Mucosa of descending colon (tissue), 3 donors: ENCODE data around the gene APBB2. TPM values are rescaled to one million over a fixed set of nuclear protein-coding genes. Genes with fewer than 3 reads are reported as not detected.

Experiments used
- ATAC-seq: fragments of 200-7000 bp; cut with Tn5 transposase; one replicate; pipeline ENCODE4 v1.9.1; 2020; ENCODE audit warnings: mild to moderate bottlenecking, moderate library complexity
- DNase-seq, 3 donors: peaks; one replicate each; pipeline ENCODE4 v3.0.0-alpha.2; 2020
- H3K36me3 ChIP-seq: fragments of 200-600 bp; one replicate; pipeline ENCODE4 v1.8.0; 2021; ENCODE audit warnings: low read depth, mild to moderate bottlenecking
- H3K4me1 ChIP-seq: fragments of 200-600 bp; one replicate; pipeline ENCODE4 v1.8.0; 2021; ENCODE audit warnings: low read depth, mild to moderate bottlenecking
- H3K4me3 ChIP-seq: fragments of 200-600 bp; one replicate; pipeline ENCODE4 v1.8.0; 2021; ENCODE audit warnings: mild to moderate bottlenecking
- H3K9me3 ChIP-seq: fragments of 200-600 bp; one replicate; pipeline ENCODE4 v1.8.0; 2021; ENCODE audit warnings: mild to moderate bottlenecking
- CTCF ChIP-seq: fragments of 200-600 bp; IDR thresholded peaks from one replicate; pipeline ENCODE4 v1.8.0; 2022; ENCODE audit warnings: antibody characterized with exemption, mild to moderate bottlenecking
- intact Hi-C, 2 donors: fragments of 100-400 bp; cut with DNase I in 1 of 2; cut with micrococcal nuclease in 1 of 2; formaldehyde crosslinking; loops; one replicate each; pipeline versions ENCODE4 v1.11.0 to v1.11.1; 2022; cut with DNase I, micrococcal nuclease
- total RNA-seq, 3 donors: library from RNA; stranded (reverse); fragmentation: NEBNext Ultra II Directional in 2 of 3; extraction: Animal tissue kit (Norgen Biotek cat#: 25700) in 2 of 3; gene quantifications; one replicate each; pipeline versions ENCODE4 v1.2.1 to v1.2.4, GENCODE V29; 2021 to 2023
- donor health status: DM: no; HTN: no; CAD: no; lungs with moderate emphysema.
- donor health status: DM: no; HTN: no; CAD: no.
- donor health status: DM: no; HTN: yes; CAD: no.

Gene APBB2
- total RNA-seq, 3 donors from 2014 or later, result 26.3 to 68.3 (median 29.6) TPM

- no peaks in the 10 kb centered on the region for H3K9me3 ChIP-seq
Measured at GRCh38 chr4:40858962-40859361, 355.4 kb downstream of the APBB2 start.

GRCh38 chr4:40857956-40858355, 356.4 kb downstream of the APBB2 start:
- no peak overlapping the region for H3K4me3 ChIP-seq
- DNase-seq (no peak), ATAC-seq (no peak)
- H3K9me3 ChIP-seq, result no peaks in the 10 kb centered on the region
- TF ChIP-seq CTCF, result no peak
- intact Hi-C loops, result no loop called here
- no peaks in the 10 kb centered on the region for H3K4me1 ChIP-seq
- no peaks in the 10 kb centered on the region for H3K36me3 ChIP-seq

More at GRCh38 chr4:40858962-40859361, 355.4 kb downstream of the APBB2 start:
- no peaks in the 10 kb centered on the region for H3K4me1 ChIP-seq
- DNase-seq (no peak), ATAC-seq (no peak)
- intact Hi-C loops, result no loop called here
- H3K4me3 ChIP-seq, result no peak overlapping the region
- TF ChIP-seq CTCF, result no peak
- H3K36me3 ChIP-seq, result no peaks in the 10 kb centered on the region

- Histone ChIP-seq H3K4me3 (no peak overlapping the region), H3K36me3 (no peaks in the 10 kb centered on the region), H3K4me1 (no peaks in the 10 kb centered on the region), H3K9me3 (no peaks in the 10 kb centered on the region)
- TF ChIP-seq CTCF, result no peak
- intact Hi-C loops, result no loop called here
- peak; percentile 99 for ATAC-seq
- peak; percentile 68 to 73 (median 73) for DNase-seq
Measured at GRCh38 chr4:40856840-40857362, 357.4 kb downstream of the APBB2 start.

GRCh38 chr4:40856277-40856839, 358.0 kb downstream of the APBB2 start:
- no peak for DNase-seq

GRCh38 chr4:40850496-40850895, 363.8 kb downstream of the APBB2 start:
- Histone ChIP-seq H3K4me1 (no peaks in the 10 kb centered on the region), H3K9me3 (no peaks in the 10 kb centered on the region), H3K36me3 (no peaks in the 10 kb centered on the region), H3K4me3 (no peak overlapping the region)
- DNase-seq (no peak), ATAC-seq (no peak)
- no peak for TF ChIP-seq CTCF
- intact Hi-C loops, result no loop called here

More at GRCh38 chr4:40856277-40856839, 358.0 kb downstream of the APBB2 start:
- Histone ChIP-seq H3K36me3 (no peaks in the 10 kb centered on the region), H3K4me1 (no peaks in the 10 kb centered on the region), H3K4me3 (no peak overlapping the region), H3K9me3 (no peaks in the 10 kb centered on the region)
- no peak for ATAC-seq
- no peak for TF ChIP-seq CTCF
- intact Hi-C loops, result no loop called here
